HG03095 (cell line): Measurements from ENCODE around the gene RGS8.

Source experiments
- ATAC-seq: cut with Tn5 transposase; IDR thresholded peaks from one replicate; pipeline ENCODE4 v1.9.1; 2021; ENCODE audit warnings: moderate library complexity; ENCODE audit not compliant: unreplicated experiment

Gene RGS8

GRCh38 chr1:182672487-182672836 is 11.9 kb downstream of the RGS8 start:
- ATAC-seq = no peak

- ATAC-seq = no peak
Measured at GRCh38 chr1:182671750-182672486, 12.5 kb downstream of the RGS8 start.

GRCh38 chr1:182670032-182670749 is 14.2 kb downstream of the RGS8 start:
- ATAC-seq = no peak

- no peak for ATAC-seq
Measured at GRCh38 chr1:182669266-182669665, 15.1 kb downstream of the RGS8 start.

GRCh38 chr1:182668521-182669054 is 15.8 kb downstream of the RGS8 start:
- no peak for ATAC-seq

GRCh38 chr1:182667848-182668505 is 16.4 kb downstream of the RGS8 start:
- no peak for ATAC-seq

GRCh38 chr1:182666706-182667105 is 17.7 kb downstream of the RGS8 start:
- no peak for ATAC-seq

- ATAC-seq = no peak
Measured at GRCh38 chr1:182664296-182664695, 20.1 kb downstream of the RGS8 start.

GRCh38 chr1:182662956-182663355 is 21.4 kb downstream of the RGS8 start:
- ATAC-seq = no peak

- ATAC-seq = no peak
Measured at GRCh38 chr1:182662121-182662890, 22.1 kb downstream of the RGS8 start.

GRCh38 chr1:182658055-182658454 is 26.3 kb downstream of the RGS8 start:
- no peak for ATAC-seq

GRCh38 chr1:182656842-182657397 is 27.5 kb downstream of the RGS8 start:
- no peak for ATAC-seq

GRCh38 chr1:182653986-182654385 is 30.4 kb downstream of the RGS8 start:
- ATAC-seq = no peak

GRCh38 chr1:182652933-182653332 is 31.5 kb downstream of the RGS8 start:
- ATAC-seq = no peak

- ATAC-seq = no peak
Measured at GRCh38 chr1:182651339-182651724, 33.1 kb downstream of the RGS8 start.

GRCh38 chr1:182650678-182651338 is 33.6 kb downstream of the RGS8 start:
- no peak for ATAC-seq

GRCh38 chr1:182649041-182649440 is 35.3 kb downstream of the RGS8 start:
- peak; percentile 47 for ATAC-seq

GRCh38 chr1:182646739-182647138 is 37.6 kb downstream of the RGS8 start:
- no peak for ATAC-seq

- ATAC-seq = no peak
Measured at GRCh38 chr1:182644886-182645285, 39.5 kb downstream of the RGS8 start.

- no peak for ATAC-seq
Measured at GRCh38 chr1:182643699-182644098, 40.7 kb downstream of the RGS8 start.
